CD4-positive, alpha-beta T cell treated with Interleukin-21 for 1 hour (primary cell): Measurements from ENCODE around the gene SAMD4A.

Experiments used
- DNase-seq: peaks from one replicate; pipeline ENCODE4 v3.0.0-alpha.2; 2020

SAMD4A gene

DNA sequence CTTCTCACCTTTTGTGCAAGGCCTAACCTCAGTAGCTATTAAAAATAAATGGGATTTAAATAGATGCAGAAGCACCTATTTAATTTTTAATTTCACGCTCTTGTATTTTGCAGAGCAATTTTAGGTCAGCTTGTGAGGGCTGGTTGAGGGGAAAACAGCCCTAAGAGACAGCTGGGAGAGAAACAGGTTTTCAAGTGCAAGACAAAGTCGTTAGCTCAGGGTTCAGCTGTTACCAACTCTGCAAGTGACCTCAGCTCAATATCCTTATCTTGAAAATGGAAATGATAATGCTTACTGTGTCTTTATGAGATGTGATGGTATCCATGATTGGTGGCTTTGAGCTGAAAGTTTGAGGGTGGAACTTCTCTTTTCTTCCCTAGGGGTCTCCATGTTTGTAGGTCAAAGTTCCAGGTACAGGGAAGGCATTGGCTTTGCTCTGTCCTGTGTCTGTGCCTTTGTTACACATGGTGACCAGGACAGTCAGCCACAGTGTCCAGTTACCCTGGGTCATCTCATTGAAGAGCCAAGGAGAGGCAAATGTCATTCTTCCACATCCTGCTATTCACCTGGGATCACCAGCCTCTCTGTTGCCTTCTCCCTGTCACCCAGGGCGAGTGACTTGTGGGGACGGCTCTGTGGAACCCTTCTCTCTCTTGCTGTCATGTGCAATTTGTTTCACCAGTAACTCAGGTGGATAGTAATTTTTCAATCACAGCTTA is 100.3 kb downstream of the SAMD4A start:
- DNase-seq: no peak

DNA sequence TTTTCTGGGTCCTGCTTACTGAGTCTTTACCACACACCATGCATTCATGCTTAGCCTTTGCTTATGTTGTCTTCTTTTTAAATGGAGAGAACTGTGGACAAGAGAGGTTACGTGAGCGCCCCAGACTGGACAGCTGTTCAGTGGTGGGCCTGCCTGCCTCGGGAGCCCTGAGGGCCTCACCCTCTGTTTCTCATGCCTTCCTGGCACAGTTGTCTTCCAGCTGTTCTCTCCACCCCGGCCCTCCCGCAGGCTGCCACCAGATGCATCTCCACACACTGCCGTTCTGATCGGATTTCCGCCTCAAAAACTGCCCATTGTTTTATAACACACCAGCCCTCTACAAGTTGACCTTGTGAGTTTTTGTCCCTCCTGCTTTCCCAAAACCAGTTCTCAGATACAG is 100.8 kb downstream of the SAMD4A start:
- DNase-seq: no peak

DNA sequence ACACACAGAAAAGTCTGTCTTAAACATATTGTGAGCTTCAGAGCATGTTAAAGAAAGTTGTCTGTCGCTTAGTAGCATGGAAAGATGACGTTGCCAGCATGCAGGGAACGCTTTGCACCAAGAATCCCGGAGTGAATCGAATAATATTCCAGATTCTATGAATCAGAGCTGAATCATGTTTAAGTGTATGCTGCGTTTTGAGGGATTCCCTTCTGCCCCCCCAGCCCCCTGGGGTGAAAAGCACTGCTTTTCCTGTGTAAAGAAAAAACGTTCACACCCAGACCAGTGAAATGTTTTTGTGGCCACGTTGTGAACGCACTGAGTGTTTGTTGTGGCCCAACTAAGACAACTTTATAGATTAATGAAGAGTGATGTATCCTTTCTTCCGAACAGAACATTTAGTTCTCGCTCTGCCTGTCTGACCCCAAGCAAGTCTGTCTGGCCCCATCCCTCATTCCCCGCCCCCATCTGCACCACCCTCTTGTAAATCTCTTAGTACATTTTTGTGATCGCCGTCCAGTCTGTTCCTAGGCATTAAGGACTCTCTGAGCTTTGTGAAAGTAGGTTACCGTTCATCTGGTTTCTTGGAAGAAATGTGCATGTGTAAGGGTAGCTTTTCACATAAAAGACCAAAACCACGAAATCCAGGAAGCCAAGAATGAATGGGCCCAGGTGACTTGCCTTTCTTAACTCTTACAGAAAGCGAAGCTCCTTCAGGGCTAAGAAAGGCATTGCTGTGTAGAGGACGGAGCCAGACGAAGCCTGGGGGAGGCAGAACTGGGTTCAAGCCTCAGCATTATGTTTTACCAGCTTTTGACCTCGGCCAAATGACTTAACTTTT is 103.0 kb downstream of the SAMD4A start:
- DNase-seq: peak; percentile 33

DNA sequence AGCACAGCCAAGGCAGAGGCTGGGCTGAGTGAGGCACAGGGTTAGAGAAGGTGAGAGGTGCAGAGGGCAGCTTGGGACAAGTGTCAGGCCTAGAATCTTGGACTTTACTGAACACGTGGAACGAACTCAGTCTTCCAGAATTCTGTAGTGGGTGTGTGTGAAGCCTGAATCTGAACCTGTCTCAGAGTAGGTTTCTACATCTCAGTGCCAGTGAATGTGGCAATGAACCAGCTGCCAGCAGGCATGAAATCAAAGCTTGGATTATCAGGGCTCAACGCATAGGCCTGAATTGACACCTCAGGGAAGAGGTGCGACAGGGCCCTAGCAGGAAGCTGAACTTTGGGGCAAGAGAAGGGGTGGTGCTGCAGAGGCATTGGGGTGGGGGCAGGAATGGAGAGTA is 104.6 kb downstream of the SAMD4A start:
- no peak for DNase-seq

DNA sequence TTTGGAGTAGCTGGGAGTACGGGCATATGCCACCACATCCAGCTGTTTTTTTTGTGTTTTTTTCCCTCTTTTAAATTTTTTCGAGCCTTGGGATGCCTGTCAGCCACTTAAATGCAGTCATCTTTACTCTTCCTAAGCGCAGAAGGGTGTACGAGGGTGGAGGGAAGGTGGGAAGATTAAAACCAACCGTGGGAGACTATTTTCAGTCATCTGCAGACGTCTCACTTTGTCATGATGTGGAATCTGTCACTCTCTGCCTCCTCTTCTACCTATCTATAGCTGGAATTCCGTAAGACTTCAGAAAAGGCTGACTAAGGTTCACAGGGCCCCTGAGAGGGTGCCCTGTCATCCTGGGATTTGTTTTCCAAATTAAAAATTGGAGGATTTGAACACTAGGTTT is 105.3 kb downstream of the SAMD4A start:
- no peak for DNase-seq

DNA sequence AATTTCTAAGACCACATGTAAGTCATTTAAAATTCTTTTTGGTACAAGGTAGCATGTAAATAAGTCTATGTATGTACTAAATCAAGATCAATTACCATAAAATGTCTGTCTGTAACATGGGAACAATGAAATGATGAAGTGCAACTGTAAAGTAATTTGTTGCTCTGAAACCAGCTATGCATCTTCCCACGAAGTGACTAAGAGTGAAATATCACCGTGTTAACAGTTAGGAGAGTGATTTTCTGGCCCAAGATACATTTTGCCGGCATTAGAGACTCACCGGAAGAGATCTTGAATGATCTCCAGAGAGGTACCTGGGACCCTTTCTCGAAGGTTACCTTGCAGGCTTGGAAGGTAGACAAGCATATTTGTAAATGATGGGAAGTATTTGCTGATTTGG is 105.8 kb downstream of the SAMD4A start:
- no peak for DNase-seq

DNA sequence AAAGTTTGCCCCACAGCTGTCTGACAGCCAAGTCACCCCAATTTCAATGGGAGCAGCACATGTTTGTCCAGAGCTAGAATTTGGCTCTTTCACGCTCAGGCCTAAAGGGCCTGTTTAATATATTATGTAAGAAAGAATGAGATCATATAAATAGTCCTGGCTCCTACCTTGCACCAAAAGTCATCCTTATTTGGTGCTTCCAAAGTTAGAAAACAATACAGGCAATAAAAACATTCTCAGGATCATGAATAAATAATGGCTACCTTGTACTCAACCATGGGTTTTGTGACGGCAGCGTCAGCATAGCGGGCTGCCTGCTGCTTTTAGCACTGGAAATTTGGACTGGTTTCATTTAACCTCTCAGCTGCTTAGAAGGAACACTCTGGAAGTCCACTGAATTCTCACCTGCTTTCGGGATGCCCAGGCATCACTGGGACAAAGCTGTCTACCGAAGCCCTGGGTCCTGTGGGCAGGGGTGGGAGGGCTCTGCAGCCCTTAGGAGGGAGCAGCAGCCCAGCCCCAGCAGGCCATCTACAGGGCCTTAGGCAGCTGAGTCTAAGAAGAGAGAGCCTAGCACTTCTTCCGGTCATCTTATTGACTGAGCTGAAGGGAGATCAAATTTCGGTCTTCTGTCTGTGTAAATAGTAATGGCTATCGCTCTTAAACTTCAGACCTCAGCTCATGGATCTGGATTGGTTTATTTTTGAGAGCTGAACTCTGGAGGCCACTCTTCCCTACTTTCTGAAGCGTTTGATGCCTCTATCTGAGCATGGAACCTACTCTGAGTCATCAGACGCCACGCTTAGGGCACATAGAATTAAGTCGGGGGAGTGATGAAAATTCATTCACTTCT is 106.5 kb downstream of the SAMD4A start:
- no peak for DNase-seq

DNA sequence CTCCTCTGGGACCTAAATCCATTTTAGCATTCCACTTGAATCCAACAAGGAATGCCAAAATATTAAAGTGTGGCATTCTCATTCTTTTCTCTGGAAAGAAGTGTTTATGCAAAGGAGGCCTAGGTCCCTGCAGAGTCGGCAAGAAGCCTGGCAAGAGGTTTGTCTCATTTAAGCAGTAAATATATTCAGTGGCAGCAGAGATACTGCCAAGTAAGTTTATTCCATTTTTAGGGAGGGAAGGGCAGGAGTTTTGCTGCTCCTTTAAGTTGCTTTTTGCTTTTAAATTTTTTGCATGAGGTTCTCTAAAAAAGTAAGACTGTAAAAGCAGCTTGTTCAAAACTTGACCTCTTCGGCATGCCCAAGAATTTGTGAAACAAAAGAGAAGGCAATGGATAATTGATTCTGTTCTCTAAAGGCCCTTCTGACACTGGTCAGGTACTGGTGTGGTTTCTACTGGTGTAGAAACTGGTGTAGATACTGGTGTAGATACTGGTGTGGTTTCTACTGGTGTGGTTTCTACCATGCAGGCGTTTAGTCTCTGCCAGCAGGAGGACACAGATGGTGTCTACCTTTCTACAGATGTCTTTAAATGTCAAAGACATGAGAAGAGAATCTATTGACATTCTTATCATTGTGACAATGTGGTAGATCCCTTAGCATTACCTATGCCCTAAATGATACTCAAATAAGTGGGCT is 107.3 kb downstream of the SAMD4A start:
- no peak for DNase-seq

DNA sequence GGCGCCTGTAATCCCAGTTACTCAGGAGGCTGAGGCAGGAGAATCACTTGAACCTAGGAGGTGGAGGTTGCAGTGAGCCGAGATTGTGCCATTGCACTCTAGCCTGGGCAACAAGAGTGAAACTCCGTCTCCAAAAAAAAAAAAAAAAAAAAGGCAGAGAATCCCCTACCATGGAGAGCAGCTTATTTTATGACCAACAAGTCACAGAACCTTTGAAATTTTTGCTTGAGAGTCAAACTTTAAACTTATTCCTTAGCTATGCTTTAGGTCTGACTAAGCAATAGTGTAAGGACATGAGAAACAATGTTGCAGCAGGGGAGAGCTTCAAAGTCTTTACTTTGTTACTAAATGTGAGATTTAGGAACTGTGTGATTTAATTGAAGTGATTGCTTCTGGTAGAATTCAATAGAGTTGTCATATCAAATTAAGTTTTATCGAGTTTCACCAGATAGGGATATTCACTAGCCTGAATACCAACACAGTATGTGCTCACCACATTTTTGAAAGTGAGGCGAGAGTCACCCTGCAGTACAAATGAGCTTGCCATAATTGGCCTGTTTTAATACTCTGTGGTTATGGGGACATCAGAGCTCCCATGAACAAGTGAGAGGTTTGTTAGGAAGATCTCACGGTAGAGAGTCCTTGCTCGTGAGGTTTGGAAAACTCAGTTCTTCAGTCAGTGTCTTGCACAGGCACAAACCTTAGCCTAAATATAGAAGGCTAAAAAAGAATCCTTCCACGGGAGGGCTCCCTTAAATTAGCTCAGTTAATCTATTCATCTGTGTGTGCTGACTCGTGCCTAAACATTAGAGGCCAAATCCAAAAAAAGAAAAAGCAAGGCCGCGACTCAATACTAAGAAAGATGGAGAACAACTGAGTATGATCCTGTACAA is 108.6 kb downstream of the SAMD4A start:
- no peak for DNase-seq

DNA sequence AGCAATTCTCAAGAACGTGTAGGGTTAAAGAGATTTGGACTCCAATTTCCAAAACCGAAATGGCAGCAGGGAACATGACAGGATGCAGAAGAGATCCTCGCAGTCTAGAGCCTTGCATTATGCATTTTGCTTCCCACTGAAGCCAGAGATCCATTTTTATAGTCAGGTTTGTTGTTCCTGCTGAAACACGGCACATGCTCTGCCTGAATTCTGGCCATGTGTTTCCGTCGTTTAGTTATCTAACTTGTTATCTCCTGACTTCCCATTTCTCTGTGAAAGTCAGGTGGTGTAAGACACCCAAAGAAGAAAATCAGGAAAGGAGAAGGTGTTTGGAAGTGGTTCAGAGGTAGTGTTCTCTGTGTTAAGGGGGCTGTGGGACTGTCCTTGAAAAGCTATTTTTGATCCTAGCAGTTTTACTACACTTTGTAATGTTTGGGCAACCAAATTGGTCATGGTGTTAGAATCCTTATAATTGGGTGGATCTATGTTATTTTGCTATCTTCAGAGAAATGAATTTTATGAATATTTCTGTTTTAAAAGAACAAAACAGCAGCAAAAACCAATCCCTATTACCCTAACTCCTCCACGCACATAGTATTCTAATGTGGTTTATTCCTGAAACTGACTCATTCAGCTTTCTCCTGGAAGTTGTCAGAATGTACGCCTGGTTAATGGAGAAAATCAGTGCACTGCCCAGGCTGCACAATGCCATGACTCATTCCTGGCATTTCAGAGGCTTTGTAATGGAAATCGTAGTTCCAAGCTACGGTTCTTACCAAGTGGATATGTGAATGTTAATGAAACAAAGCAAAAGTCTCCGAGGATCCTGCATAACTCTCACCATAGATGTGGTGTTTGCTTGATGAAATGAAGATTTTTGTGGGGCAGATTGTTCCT is 110.1 kb downstream of the SAMD4A start:
- no peak for DNase-seq

DNA sequence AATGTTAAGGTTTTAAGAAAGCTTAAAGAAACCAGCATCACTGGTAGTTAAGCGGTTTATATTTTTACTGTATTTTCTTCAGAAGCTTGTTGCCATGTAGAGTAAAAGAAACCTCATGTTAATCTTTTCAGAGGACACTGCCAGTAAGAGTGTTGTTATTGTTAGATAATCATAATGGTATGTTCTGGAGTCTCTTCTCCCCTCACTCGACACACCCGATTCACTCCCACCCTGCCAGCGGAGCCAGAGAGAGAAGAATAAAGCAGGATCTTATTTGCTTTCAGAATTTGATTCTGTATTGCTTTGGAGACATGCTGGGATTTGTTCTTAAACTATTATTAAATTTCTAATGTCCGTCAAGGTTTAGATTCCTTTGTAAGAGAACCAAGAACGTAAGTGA is 113.7 kb downstream of the SAMD4A start:
- no peak for DNase-seq

DNA sequence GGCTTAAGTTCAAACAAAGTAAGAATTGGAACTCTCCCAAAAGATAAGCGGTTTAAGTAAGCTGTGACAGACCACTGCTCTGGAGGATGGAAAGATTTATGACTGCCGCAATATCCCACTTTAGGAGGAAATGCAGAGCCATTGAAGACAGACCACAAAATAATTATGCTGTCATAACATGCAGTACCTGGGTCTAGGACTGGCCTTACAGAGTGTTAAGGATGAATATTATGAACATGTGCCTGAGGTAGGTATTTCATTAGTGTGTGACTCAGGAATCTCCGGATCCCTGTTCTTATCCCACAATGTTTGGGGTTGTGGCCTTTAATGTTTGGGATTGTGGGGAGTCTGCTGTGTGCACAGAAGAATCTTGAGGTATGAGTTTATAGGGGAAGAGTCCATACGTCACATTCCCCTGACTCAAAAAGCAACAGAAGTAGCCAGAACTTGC is 114.9 kb downstream of the SAMD4A start:
- DNase-seq: no peak

DNA sequence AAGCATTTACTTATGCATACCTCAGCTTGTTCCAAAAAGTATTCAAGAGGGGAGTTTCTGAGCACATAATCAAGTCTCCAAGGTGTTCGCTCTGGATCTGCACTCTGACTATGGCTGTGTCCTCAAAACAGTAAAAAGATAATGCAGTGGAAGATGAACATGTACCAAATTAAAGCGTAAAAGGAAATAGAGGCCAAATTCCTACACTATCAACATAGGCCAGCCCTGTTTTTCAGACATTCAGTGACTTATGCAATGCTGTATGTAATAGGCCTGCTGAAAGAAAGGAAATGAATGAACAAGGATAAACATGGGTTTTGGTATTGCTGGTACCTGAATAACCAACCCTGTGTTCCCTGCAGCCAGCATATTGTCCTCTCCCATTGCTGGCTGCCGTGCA is 115.7 kb downstream of the SAMD4A start:
- no peak for DNase-seq

DNA sequence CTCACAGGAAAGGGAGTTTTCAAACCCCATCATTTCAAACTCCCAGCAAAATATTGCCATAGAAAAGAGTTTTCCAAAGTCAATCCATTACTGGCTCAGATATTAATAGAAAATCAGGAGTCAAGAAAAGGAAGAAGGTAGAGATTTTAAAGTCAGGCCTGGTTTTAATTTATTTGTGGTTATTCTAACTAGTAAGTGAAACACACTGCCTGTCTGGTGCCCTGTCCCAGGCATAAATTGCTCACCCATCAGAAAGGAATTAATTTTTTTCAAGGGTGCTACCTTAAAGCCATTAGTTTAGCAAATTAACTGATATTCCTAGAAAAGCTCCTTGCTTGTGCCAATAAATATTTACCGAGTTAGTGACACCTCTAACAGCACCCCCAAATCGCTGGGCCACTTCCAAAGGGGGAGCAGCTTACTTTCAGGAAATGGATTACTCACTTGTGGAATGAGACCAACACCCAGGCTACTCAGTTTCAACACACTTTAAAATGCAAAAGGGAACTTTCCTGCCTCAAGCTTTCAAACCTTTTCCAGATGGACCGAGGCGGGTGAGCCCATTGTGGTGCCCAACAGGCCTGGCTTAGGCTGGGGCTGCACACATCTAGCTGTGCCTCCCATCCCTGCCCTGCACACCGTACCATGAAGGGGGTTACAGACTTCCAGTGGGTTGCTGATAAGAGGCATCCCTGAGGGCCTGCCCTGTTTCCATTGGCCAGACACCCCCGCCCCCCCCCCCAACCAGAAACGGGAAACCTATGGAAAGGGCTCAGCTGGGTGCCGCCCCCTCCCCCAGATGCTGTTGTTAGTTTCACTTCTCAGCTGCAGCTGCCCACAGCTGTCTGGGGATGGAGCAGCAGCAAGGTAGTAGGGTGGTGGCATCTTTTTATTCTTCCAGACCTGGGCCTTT is 117.2 kb downstream of the SAMD4A start:
- no peak for DNase-seq

DNA sequence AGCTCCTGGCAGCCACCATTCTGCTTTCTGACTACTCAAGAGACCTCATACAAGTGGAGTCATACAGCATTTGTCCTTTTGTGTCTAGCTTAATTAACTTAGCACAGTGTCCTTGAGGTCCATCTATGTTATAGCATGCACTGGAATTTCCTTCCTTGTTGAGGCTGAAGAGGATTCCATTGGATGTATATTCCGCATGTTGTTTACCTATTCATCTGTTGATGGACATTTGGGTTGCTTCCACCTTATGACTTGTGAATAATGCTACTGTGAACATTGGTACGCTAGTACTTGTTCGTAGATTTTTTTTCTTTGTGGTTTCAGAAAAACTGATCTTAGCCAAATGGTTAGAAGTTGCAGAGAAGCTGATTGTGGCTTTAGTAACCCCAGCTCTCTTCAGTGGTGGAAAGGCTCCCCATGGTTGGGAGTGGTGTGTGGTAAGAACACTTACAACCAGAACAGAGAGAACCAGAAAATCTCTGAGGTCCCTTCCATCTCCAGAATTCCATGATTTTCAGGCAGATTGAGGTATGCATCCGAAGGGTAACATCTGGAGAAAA is 118.4 kb downstream of the SAMD4A start:
- DNase-seq: no peak

DNA sequence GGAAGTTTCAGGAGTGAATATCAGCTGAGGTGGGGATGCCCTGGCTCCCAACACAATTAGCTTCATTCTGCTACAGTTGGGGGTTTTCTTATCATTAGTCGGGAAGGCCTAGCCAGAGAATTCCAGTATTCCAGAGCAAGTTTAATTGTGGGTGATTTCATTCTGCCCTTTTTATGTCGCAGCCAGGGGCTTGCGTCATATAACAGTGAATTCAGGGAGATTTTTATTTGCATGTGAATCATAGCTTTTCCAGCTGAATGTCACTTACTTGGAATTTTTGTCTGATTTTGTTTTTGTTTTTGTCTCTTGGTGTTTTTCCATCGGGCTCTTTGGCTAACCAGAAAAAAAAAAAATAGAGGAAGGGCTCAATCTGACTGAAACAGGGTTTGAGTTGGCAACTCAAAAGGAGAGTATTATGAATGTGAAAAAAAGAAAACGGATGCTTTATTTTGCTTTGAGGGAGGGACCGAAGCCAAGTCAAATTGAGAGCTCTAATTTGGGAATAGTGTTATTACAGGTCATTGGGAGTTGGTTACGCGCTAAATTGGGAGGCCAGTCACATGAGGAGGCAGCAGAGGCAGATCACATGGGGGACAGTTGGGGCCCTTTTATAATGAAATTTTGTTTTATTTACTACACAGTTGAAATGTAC is 119.4 kb downstream of the SAMD4A start:
- DNase-seq: no peak

DNA sequence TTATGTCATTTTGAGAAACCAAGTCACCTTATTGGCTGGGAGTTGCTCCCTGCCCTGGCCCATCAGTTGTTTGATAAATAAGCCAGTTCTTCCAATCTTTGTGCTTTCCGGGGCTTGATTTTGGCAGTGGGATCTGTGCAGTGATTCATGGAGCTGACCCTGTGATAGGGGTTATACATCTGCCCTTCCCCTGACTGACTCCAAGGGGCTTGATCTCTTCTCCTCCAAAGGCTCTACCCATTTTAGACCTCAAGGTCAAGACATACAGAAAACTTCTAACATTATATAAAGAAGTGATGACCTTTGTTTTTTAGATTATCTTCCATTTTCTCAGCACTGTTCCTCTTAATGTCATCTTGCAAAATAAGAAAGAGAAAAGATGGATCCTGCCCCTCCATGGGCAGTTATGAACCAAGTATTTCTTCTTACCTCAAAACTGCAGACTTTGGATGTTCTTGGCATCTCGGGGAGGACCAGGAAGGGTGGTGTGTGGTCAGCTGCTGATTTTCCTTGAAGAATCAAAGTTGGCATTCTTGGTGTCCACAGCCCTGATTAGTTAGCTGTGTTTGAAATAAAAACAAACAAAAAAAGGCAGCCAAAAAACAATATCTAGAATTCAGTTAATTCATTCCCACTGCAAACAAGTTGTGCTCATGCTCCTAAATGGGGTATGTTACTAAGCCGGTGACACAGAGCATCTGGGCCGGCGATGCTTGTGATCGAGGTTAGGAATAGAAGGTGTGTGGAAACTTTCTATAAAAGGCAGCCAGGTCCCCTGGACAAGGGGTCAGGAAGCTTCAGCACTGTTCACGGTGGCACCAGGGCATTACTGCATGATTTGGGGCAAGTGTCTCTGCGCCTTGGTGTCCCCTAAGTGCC is 120.2 kb downstream of the SAMD4A start:
- no peak for DNase-seq

DNA sequence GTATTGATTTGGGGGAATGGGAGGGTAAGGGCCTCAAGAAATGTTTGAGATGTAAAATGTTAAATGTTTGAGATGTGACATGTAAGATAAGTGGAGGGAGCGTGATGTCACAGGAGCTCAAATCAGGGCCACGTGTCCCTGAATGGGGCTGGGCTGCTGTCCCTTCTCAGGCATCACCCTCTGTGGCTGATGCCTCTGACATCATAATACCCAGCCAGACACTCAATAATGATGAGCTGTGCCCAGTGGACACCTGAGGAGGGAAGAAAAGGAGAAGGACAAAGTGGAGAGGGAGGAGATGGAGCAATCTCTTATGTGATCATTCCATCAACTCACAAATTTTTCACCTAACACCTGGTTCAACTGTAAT is 120.8 kb downstream of the SAMD4A start:
- DNase-seq: no peak
